ENCODE data around the gene BTG4.

DNA sequence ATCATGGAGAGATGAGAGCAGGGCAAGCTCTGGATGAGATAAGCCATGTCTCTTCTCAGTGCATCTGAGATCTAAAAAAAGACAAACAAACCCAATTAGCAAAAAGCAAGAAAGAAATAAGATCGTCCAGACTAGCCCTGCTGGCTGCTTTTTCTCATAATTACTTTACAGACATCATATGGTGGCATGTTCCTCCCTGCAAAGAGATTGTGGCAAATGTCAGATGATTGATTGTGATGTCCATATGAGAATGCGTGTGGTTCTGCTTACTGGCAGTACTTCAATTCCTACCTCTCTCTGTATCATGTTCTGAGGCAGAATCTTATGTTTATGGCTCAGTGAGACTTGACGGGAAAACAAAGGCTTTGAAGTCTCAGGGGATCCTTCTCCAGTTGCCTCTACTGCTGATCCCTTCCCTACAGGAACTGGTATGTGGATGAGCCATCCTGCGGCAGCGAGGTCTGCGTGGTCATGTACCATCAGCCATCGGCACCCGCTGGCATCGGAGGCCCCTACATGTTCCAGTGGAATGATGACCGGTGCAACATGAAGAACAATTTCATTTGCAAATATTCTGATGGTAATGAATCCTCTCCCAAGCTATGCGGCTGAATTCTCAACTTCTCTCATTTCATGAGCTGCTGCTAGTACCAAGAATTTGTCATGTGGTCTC, 37.1 kb upstream of the BTG4 start:
- TF ChIP-seq CTCF (IDR thresholded peaks at IDR 0.05) = no peak
- TF ChIP-seq EP300 (IDR thresholded peaks at IDR 0.05) = no peak
- TF ChIP-seq POLR2A (IDR thresholded peaks at IDR 0.05) = no peak
